Ishikawa (cell line): Measurements from ENCODE around the gene NKAIN2.

Experiments used
- CEBPB ChIP-seq: IDR thresholded peaks from 2 replicates; pipeline ENCODE4 v1.6.1; 2012
- CREB1 ChIP-seq: IDR thresholded peaks from 2 replicates; pipeline ENCODE4 v1.6.1; 2012; ENCODE audit warnings: low read depth
- EP300 ChIP-seq: IDR thresholded peaks from 2 replicates; pipeline ENCODE4 v1.6.1; 2012; ENCODE audit warnings: borderline replicate concordance
- NFIC ChIP-seq: IDR thresholded peaks from 2 replicates; pipeline ENCODE4 v1.6.1; 2012
- TEAD4 ChIP-seq: IDR thresholded peaks from 2 replicates; pipeline ENCODE4 v1.6.1; 2012
- YY1 ChIP-seq: IDR thresholded peaks from 2 replicates; pipeline ENCODE4 v1.6.1; 2012; ENCODE audit warnings: low read depth
- ZBTB7A ChIP-seq: IDR thresholded peaks from 2 replicates; pipeline ENCODE4 v1.6.1; 2012; ENCODE audit warnings: low read depth
- TF ChIP-seq, protein P1 (sequence below): IDR thresholded peaks from 2 replicates; pipeline ENCODE4 v1.6.1; 2012; ENCODE audit warnings: low read depth, mild to moderate bottlenecking
- TF ChIP-seq, protein P2 (sequence below): IDR thresholded peaks from 2 replicates; pipeline ENCODE4 v1.6.1; 2012

DNA sequence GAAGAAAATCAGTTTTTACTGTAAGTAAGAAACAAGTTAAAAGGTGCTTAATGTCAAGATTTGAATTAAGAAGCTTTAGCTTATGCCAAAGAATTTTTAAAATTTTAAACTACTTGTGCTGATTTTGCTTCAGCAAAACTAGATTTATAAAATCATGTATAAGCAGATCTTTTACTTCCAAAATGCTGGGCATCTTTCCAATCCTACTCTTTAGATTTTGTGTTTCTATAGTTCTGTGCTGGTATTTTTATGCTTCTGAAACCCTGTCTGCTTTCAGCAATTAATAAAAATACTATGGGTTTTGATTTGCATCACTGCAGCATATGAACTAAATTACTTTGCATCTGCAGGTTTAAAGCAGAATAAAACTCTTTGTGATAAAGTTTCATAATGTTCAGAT, 920.0 kb downstream of the NKAIN2 start:
- TF ChIP-seq CREB1 (no peak), TEAD4 (no peak), NFIC (no peak), ZBTB7A (no peak), YY1 (no peak), EP300 (no peak), CEBPB (no peak)
- TF ChIP-seq, protein P1, sequence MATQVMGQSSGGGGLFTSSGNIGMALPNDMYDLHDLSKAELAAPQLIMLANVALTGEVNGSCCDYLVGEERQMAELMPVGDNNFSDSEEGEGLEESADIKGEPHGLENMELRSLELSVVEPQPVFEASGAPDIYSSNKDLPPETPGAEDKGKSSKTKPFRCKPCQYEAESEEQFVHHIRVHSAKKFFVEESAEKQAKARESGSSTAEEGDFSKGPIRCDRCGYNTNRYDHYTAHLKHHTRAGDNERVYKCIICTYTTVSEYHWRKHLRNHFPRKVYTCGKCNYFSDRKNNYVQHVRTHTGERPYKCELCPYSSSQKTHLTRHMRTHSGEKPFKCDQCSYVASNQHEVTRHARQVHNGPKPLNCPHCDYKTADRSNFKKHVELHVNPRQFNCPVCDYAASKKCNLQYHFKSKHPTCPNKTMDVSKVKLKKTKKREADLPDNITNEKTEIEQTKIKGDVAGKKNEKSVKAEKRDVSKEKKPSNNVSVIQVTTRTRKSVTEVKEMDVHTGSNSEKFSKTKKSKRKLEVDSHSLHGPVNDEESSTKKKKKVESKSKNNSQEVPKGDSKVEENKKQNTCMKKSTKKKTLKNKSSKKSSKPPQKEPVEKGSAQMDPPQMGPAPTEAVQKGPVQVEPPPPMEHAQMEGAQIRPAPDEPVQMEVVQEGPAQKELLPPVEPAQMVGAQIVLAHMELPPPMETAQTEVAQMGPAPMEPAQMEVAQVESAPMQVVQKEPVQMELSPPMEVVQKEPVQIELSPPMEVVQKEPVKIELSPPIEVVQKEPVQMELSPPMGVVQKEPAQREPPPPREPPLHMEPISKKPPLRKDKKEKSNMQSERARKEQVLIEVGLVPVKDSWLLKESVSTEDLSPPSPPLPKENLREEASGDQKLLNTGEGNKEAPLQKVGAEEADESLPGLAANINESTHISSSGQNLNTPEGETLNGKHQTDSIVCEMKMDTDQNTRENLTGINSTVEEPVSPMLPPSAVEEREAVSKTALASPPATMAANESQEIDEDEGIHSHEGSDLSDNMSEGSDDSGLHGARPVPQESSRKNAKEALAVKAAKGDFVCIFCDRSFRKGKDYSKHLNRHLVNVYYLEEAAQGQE, result no peak
- TF ChIP-seq, protein P2, sequence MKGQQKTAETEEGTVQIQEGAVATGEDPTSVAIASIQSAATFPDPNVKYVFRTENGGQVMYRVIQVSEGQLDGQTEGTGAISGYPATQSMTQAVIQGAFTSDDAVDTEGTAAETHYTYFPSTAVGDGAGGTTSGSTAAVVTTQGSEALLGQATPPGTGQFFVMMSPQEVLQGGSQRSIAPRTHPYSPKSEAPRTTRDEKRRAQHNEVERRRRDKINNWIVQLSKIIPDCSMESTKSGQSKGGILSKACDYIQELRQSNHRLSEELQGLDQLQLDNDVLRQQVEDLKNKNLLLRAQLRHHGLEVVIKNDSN, result no peak
